Prostate gland (tissue), 2 donors: Measurements from ENCODE around the gene PTPRK.

ENCODE experiments used
- CTCF ChIP-seq, 4 experiments: fragments of 200-600 bp in 2 of 4; fragments of 450-650 bp in 2 of 4; sonication (generic) in 2 of 4; IDR thresholded peaks; 1 replicate in 3 of 4; 2 replicates in 1 of 4; pipeline ENCODE4 v1.5.1; 2016 to 2019; ENCODE audit warnings: antibody characterized with exemption in 4 of 4, mild to moderate bottlenecking in 2 of 4, moderate library complexity in 2 of 4
- POLR2A ChIP-seq: fragments of 450-650 bp; IDR thresholded peaks from one replicate; pipeline ENCODE4 v1.6.1; 2016; ENCODE audit warnings: antibody characterized with exemption, mild to moderate bottlenecking

GRCh38 chr6:128421788-128422187 lies 98.6 kb downstream of the PTPRK start:
- TF ChIP-seq CTCF (IDR thresholded peaks at IDR 0.05) (no peak), POLR2A (no peak)
